ENCODE data around the gene RGPD5. TPM values are rescaled to one million over a fixed set of nuclear protein-coding genes. Genes with fewer than 3 reads are reported as not detected.
"Not testable (repeated sequence)": the region's sequence is repeated elsewhere in the genome, so short reads cannot be mapped to it uniquely, and the experiment has no call there.

RGPD5 gene
- 10 to 100 TPM; 21.8 to 36.2 TPM for total RNA-seq
- long read RNA-seq, full-length matches to known transcripts = 1 of 3 reads
- long read RNA-seq, partial matches to known transcripts = 1 of 3 reads
- long read RNA-seq, other reads (novel, unspliced or antisense) = 1 of 3 reads

DNA sequence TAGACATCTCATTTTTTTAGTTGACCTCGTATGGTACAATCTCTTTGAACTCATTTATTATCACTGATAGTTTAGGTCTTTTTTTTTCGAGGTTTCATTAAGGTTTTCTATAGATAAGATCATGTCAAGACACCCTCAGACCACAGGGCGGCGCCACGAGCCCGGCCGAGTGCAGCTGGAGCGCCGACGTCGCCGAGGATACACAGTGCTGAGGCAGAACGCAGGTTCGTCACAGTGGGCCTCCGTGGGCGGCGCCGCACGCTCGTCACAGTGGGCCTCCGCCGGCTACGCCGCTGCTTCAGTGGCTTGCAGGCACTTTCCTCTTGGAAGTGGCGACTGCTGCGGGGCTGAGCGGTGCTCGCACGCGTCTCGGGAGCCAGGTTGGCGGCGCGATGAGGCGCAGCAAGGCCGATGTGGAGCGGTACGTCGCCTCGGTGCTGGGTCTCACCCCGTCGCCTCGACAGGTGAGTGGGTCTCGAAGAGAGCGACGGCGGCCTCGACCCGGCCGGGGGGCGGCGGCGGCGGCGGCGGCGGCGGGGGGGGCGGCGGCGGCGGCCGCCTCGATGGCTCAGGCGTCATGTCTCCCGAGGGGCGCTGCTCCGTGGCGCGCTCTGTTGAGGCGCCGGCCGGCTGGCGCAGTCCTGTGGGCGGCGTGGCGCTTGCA lies at the start of gene RGPD5:
Gene RGPD5, plus strand, starts transcription at position 232 of the 664 bp plus-strand sequence. Its CDS starts 161 bp downstream, at position 393.
- DNase-seq; intact Hi-C loops (cut with DNase I): not testable (repeated sequence)
- peak; percentile 99 for ATAC-seq

GRCh38 chr2:109751572-109751971 lies 42.5 kb upstream of the RGPD5 start:
- DNase-seq; ATAC-seq; intact Hi-C loops (cut with DNase I): not testable (repeated sequence)

DNA sequence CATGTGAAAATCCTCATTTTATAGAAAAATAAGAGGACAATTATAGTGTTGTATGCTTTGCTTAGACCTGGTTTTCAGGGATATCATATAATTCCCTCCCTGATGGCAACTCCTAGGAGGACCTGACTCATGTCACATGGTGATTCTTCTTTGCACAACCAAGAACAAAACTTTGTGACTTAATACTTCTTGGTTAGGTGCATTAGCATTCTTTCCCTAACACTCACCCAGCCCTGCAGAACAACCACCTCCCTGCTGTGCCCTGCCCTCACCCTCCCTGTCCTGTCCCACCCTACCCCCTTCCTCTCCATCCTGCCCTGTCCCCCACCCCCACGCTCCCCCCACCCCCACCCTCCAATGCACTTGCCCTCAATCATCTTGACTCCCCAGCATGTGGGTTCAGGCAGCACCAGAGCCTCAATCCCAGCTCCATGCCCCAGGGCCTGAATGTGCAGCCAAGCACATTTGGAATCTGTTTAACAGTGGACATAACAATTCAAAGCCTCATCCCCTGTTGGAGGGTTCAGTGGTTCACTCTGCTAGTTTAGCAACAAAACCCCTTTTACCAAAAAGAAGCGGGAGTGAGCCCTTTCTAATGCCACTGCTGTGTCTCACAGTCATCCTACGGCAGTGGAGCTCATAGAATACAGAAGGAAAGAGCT lies 36.8 kb upstream of the RGPD5 start:
- intact Hi-C loops (cut with DNase I); ATAC-seq; DNase-seq: not testable (repeated sequence)

DNA sequence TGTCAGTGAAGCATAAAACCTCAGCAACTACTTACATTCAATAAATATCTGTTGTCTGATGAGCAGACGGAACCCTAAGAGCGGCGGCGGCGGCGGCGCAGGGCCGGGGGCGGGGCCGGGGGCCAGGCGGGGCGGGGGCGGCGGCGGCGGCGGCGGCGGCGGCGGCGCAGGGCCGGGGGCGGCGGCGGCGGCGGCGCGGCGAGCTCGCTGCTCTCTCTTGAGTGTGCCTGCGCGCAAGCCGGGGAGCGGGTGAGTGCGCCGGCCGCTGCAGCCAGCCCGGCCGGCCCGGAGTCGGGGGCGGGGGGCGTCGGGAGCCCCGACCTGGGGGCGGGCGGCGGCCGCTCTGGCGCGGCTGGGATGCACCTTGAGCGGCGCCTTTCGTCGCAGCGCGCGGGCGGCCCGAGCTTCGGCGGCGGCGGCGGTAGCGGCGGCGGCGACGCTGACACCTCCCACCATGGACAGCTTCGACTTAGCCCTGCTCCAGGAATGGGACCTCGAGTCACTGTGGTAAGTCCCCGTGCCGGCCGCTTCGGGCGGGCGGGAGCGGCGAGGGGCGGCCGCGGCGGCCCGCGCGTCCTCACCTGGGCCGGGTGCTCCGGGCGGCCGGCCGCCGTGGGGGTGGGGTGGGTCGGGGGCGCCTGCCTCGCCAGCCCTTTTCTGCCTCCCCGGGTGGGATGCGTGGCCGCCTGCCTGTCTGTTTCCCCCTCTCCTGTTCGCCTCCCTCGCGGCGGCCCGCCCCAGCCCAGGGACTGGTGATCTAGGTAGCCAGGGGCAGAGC lies 33.7 kb upstream of the RGPD5 start:
- ATAC-seq = peak; percentile 56 to 84
- peak; percentile 8 for DNase-seq
- intact Hi-C loops (cut with DNase I) = not testable (repeated sequence)

DNA sequence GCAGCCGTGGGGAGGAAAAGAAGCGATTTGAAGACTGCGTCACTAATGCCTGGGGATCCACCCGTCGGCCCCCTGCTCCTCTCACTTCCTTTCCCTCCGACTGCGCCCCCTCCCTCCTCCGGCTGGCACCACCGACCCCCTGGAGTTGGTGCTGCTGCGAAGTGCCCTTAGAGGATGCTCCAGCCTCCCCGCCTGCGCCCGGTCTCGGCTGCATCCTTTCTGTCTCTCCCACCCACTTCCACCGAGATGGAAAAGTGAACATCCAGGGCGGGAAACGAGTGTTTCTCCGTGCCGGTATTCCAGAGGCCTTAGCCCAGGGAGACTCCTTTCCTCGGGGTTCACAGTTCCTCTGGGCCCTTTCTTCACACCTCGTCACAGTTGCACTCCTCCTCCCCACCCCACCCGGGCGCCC lies 33.1 kb upstream of the RGPD5 start:
- peak; percentile 50 to 53 for ATAC-seq
- DNase-seq; intact Hi-C loops (cut with DNase I): not testable (repeated sequence)

- intact Hi-C loops (cut with DNase I); ATAC-seq: not testable (repeated sequence)
Measured at GRCh38 chr2:109761976-109762375, 32.1 kb upstream of the RGPD5 start.

GRCh38 chr2:109766074-109766473 lies 28.0 kb upstream of the RGPD5 start:
- not testable (repeated sequence) for ATAC-seq

More at GRCh38 chr2:109761976-109762375, 32.1 kb upstream of the RGPD5 start:
- DNase-seq = not testable (repeated sequence)

GRCh38 chr2:109766886-109767578 lies 27.1 kb upstream of the RGPD5 start:
- intact Hi-C loops (cut with DNase I); ATAC-seq; DNase-seq: not testable (repeated sequence)

More at GRCh38 chr2:109766074-109766473, 28.0 kb upstream of the RGPD5 start:
- DNase-seq; intact Hi-C loops (cut with DNase I): not testable (repeated sequence)

DNA sequence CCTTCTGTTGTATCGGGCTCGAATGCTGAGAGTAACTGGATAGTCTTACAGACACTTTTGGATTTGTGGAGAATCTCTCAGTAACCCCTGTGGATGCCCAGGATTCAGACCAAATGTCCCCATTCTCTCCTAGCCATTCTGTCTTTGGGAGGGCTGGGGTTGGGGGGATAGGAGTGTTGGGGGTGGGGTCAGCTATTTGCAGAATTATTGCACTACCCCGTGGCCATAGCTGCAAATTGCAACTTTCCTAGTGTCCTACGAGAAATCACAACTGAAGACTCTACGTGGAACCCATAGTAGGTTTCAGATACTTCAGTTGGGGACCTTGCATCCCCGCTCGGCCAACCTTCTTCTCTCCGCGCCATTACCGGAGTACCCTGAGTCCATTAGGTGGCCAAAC lies 25.2 kb upstream of the RGPD5 start:
- not testable (repeated sequence) for ATAC-seq, DNase-seq

DNA sequence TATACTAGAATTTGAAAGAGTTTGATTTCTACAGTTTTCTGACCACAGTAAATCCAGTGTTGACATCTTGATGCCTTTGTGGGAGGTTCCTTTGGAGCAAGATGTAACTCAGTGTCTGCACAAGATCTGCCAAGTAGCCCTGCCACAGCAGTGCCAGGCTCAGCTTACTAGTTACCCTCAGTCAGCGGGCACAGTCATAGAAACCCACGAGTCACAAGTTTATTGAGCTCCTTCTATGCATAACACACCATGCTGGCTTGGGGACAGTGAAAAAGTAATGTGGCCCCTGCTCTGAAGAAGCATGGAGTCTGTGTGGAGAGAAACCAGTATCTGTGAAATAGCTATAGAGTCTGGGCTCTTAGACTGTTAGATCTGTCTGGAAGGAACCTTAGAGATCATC lies 15.0 kb upstream of the RGPD5 start:
- intact Hi-C loops (cut with DNase I); DNase-seq; ATAC-seq: not testable (repeated sequence)

More for the DNA sequence above, 25.2 kb upstream of the RGPD5 start:
- intact Hi-C loops (cut with DNase I) = not testable (repeated sequence)

DNA sequence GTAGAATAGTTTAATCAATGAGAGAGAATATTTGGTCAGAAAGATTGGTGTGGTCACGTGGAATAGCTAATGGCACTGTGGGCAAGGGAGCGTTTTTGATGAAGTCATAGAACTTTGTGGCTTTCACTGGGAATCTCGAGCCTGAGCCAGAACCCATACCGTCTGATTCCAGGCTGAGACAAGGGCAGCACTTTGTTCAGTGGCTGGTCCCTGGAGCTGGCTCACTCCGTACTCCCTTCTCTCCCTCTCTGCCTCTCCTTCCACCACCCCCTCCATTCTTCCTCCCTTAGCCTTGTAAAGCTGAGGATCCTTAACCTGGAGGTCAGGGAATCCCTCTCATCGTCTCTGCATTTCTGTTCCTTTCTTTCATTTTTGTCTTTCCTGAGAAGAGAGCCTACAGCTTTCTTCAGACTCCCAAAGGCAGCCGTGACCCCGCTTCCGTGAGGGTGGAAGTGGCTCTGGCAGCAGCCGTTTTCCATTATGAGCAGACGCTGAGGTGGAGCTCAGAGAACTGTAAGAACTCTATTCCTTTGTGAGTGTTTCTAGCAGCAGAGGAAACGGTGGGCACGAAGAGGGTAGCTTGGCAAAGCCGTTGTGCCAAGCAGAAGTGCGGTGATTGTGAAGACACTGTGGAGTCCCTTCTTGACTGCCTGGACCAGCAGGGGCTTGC lies 12.8 kb upstream of the RGPD5 start:
- intact Hi-C loops (cut with DNase I); DNase-seq: not testable (repeated sequence)
- peak in 1 of 2 donors; percentile 33 for ATAC-seq

GRCh38 chr2:109782446-109782993 lies 11.6 kb upstream of the RGPD5 start:
- DNase-seq; intact Hi-C loops (cut with DNase I): not testable (repeated sequence)
- ATAC-seq = peak; percentile 83 to 89

- DNase-seq; ATAC-seq; intact Hi-C loops (cut with DNase I): not testable (repeated sequence)
Measured at GRCh38 chr2:109791530-109792279, 2.4 kb upstream of the RGPD5 start.

GRCh38 chr2:109792659-109793058 lies 1.4 kb upstream of the RGPD5 start:
- peak; percentile 54 to 62 for ATAC-seq
- intact Hi-C loops (cut with DNase I) = not testable (repeated sequence)

DNA sequence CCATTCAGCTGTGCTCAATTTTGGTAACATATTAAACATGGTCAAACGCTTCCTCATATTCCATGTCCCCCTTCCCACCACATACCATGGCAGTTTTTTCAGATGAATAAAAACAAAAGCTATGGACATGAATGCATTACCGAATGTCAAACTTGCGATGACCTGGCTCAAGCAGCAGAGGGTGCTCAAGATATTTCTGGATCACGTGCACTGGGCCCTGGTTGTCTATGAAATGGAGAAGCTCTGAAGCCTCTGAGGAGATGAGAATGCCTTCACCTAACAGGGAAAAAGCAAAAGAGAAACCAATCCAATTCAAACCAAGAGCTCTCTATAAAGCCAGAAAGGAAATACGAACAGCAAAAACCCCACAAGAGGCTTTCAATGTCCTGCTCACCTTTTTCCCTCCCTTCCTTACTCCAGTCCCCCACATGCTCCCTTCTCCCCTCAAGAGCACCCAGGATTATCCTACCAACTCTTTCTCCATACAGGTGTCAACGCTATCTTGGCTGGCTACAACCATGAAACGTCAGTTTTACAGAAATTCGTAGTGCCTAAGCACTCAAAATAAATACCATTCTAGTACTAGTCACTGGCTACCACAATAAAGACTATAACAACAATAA lies 77.1 kb downstream of the RGPD5 start:
- intact Hi-C loops (cut with DNase I); DNase-seq: not testable (repeated sequence)
- peak; percentile 59 to 71 for ATAC-seq

More at GRCh38 chr2:109792659-109793058, 1.4 kb upstream of the RGPD5 start:
- DNase-seq = not testable (repeated sequence)

- DNase-seq; intact Hi-C loops (cut with DNase I); ATAC-seq: not testable (repeated sequence)
Measured at GRCh38 chr2:109876625-109877024, 82.5 kb downstream of the RGPD5 start.

Data from left cardiac atrium (tissue), 4 donors.